Measurements from ENCODE around the gene ICE1.
"Not testable (repeated sequence)": the region's sequence is repeated elsewhere in the genome, so short reads cannot be mapped to it uniquely, and the experiment has no call there.

ICE1 gene

DNA sequence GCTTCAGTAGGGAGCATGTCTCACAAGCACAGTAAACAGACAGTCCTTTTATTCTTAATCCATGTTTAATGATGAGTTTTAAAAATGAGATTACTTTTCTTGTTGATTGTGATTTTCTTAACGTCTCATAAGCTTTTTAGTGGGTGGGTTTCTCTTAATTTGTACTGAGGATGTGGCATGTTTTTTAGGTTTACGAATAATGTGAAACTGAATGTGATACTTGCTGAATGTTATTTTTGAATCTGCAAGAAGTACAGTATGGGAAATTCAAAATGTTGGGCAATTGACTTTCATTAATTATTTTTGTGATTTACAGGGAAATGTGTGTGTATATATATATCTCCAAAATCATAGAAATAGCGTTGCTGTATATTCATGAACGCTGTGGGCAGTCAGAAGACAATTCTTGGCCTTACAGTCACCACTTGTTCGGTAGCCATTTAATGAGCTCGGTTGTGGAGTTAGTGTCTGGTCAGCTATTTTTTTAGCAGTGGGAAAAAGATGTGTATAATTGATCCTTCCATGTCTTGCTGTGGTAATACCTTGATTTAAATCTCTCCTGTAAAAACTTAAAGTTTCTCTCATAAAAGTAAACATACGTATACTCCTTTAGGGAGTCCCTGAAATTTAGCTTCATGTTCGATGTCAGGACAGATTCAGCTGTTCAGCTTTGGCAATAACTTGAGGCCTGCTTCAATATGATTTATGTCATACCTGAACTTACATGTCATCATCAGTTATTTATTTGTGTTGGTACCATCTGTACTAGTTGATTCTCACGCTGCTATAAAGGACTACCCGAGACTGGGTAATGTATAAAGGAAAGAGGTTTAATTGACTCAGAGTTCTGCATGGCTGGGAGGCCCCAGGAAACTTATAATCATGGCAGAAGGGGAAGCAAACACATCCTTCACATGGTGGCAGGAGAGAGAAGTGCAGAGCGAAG lies 15.0 kb downstream of the ICE1 start:
- DNase-seq (ENCODE audit: low spot score), result no peak

DNA sequence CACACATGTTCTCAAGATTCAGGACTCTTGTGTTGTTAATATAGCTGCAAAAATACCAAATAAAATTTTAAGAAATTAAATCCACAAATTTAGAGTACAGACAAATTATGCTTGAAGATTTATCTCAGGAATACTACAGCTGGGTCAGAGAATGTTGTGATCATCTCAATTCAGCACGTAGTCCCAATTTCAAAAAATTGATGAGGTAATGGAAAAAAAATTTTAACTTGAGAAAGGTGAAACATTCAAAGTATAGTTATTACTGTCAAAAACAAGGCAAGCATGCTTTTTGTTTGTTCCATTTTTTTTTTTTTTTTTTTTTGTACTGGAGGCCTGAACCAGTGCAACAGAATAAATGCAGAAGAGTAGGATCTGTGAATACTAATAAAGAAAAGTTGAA lies 29.4 kb downstream of the ICE1 start:
- DNase-seq (ENCODE audit: low spot score), result no peak

DNA sequence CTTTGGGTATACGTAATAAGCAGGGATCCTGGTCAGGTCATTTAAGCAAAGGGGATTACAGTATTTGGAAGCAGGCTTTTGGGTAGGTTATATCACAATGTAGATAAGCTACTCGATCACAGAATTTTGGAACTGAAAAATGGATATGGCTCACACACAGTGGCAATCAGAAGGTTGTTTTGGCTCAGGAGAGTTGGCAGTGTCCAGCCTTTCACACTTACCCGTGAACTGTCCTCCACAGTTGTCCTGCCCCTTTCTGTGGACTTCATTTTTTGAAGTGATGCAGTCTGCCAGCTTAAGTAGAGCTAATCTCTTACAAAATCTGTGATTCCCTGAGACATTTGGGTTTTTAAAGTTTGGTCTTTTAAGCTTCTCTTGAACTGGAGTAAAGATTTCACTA lies 30.7 kb downstream of the ICE1 start:
- no peak for DNase-seq (ENCODE audit: low spot score)

DNA sequence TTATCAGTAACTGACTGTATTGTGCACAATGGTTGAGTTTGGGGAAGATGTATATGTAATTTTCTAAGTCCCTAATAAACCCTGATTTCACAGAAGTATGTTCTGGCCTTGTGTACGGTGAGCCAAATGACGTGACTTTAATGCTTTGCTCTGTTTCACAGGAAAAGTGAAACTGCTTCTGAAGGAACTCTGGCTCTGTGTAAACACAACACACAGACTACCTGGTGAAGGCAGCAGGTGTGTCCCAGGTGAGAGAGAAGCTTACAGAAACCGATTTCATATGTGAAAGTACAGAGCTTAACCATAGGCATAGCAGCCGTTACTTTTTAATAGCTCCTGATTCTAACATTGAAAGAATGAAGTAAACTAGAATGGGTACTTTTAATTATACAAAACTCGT lies 31.9 kb downstream of the ICE1 start:
- peak; percentile 3 for DNase-seq (ENCODE audit: low spot score)

DNA sequence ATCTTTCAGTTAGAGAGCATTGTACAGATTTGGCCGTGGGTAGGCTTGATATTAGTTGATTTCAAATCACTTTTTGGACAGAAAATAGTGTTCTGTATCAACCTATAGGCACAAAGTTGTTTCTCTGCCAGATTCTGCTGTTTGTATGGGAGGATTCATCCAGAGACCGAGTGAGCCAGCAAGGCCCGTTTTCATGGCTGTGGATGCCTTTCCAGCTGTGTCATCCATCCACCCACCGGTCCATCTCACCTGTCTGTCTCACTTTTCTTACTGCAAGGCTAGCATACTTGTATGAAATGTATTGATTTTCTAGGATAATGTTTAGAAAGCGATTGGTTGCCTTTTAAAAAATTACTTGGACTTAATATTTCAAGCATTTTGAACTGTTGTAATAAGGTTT lies 34.4 kb downstream of the ICE1 start:
- DNase-seq (ENCODE audit: low spot score), result peak; percentile 12

DNA sequence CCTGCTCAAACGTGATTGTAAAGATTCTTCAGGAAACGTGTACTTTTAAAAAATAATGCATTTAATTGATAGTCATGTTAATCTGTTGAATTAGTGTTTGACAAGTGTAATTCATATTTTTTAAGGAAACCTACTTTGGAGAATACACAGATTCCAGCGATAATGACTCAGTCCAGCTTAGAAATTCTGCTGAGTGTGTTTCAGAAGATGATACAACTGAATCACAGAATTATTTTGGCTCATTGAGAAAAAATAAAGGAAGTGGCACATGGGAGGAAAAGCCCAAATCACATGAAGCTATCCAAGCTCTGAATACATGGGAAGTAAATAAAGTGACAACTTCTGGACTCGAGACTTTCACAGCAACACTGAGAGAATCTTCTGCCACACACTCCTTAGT lies 37.8 kb downstream of the ICE1 start:
- DNase-seq (ENCODE audit: low spot score), result no peak

DNA sequence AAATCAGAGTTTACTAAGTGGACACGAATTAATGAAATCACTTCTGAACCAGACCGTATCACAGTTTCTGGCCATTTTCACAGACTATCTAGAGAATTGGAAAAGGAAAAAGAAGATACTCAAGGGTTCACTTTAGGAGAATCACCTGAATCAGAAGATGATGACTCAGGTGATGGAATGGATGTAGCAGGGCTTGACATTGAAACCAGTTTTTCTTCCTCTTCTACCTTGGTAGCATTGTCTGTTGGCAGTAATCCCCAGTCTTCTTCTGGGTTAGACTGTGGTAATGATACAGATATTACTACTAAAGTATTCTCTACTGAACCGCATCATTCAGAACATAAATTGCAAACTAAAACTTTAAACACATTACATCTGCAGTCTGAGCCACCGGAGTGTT lies 38.5 kb downstream of the ICE1 start:
- DNase-seq (ENCODE audit: low spot score), result no peak

DNA sequence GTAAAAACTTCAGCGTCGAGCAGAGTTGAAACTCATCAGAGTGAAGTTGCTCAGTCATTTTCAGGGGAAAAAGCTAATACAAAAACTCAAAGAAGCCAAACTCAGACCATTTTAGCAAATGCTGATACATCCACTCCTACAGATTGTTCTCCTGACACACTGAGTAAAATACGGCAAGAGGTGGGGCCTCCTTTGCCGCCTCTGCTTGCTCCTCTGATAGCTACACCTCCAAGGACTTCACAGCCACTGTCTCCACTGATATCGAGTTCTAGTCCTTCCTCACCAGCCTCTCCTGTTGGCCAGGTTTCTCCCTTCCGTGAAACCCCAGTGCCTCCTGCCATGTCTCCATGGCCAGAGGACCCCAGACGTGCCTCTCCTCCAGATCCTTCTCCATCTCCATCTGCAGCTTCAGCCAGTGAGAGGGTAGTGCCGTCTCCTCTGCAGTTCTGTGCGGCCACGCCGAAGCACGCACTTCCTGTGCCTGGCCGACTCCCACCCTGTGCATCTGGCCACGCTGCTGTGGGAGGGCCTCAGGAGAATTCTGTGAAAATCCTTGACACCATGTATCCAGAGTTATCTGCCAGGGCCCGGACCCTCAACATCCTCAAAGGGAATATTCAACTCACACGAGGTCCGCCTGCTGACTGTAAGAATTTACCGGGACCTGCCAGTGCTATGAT lies 41.7 kb downstream of the ICE1 start:
- no peak for DNase-seq (ENCODE audit: low spot score)

DNA sequence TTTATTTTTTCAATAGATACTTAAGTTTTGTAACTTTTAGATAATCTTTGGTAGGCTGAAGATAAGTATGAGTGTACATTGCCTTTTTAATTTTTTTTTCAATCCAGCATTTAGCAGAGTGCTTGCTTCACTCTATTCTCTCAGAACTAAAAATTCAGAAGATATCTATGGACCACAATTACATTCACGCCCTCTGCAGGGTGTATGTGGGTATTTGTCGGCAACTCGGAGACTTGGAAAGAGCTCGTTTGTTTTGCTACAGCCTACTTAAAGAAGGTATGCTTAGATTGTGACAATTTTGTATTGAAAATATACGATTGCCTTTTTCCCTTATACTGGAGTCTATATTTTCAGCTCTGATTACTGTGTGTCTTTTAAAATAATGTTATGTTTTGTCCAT lies 43.8 kb downstream of the ICE1 start:
- no peak for DNase-seq (ENCODE audit: low spot score)

DNA sequence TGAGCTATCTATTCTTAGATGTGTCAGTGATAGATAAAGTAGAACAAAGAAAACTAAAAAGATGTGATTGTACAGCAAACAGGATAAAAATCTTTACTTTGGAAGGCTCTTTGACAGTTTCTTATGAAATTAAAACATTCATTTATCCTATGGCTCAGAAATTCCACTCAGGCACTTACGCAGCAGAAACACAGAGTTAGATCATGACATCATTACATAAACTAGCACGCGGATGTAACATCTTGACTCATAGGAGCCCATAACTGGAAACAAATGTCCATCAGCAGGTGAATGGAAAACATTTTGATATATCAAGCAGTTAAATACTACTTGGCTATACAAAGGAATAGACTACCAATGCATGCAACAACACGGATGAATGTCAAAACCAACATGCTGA lies 45.3 kb downstream of the ICE1 start:
- no peak for DNase-seq (ENCODE audit: low spot score)

DNA sequence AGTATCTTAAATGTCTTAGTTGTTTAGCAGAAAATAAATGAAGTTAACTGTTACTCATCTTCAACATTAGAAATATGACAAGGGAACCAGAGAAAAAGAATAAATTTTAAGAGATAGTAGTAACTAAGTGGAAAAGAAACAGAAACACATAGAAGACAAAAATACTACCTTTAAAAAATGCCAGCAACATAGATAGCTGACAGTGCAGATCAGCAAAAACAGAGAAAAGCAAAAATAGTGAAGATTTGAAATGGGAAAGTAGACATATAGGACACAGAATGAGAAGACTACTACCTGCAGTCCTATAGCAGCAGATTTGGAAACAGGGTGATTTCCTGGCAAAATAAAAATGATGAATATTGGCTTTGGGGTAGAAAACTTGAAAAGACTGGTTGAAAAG lies 48.5 kb downstream of the ICE1 start:
- DNase-seq (ENCODE audit: low spot score), result no peak

DNA sequence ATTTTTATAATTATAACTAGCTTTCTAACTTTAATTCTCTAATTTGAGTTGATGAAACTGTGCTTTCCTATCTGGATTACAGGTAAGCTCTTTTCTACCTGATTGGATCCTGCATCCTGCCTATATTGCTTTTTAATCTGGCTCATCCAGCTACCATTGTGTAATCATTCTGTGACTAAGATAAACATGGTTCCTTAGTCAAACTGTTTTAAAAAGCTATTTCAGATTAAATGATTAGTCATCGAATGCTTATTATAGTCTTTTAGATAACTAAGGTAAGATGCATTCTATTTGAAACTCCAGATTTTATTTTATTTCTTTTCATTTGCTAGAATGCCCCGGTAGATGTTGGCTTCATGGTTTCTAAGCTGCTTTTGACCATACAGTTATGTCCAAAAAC lies 50.7 kb downstream of the ICE1 start:
- no peak for DNase-seq (ENCODE audit: low spot score)

DNA sequence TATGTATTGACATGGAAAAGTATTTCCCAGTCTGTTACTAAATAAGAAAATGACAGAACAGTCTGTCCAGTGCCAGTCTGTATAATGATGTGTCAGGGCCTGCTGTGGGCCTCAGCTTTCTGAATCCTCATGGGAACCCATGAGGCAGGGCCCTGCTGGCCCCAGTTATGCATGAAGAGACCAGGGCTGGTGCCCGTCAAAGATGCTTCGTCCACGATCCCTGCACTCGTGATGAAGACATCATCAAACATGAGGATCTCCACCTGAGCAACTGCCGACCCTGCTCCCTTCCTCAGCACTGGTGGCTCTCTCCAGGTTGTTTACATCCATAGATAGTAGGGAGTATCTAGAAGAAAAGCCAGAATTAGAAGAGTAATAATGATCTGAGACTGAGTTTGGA lies 52.5 kb downstream of the ICE1 start:
- no peak for DNase-seq (ENCODE audit: low spot score)

DNA sequence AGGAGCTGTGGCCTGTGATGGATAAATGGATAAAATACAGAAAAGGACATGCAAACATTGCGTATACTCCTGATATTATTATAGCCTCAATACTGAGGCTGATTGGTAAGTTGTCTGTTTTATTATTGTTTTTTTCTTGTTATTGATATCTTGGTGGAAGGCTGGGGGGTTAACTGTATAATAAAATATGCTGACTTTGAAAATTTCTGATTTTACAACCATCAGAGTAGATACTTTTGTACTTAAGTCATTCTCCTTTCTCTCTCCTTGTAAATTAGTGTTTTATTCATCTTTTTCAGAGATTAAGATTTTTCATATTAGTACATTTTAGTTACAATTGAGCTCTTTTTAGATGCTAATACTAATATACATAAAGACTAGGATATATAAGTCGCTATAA lies 53.5 kb downstream of the ICE1 start:
- no peak for DNase-seq (ENCODE audit: low spot score)

DNA sequence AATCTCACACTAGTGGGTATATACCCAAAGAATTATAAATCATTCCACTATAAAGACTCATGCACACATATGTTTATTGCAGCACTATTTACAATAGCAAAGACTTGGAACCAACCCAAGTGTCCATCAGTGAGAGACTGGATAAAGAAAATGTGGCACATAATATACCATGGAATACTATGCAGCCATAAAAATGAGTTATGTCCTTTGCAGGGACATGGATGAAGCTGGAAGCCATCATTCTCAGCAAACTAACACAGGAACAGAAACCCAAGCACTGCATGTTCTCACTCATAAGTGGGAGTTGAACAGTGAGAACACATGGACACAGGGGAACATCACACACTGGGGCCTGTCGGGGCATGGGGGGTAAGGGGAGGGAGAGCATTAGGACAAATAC lies 57.1 kb downstream of the ICE1 start:
- not testable (repeated sequence) for DNase-seq (ENCODE audit: low spot score)

DNA sequence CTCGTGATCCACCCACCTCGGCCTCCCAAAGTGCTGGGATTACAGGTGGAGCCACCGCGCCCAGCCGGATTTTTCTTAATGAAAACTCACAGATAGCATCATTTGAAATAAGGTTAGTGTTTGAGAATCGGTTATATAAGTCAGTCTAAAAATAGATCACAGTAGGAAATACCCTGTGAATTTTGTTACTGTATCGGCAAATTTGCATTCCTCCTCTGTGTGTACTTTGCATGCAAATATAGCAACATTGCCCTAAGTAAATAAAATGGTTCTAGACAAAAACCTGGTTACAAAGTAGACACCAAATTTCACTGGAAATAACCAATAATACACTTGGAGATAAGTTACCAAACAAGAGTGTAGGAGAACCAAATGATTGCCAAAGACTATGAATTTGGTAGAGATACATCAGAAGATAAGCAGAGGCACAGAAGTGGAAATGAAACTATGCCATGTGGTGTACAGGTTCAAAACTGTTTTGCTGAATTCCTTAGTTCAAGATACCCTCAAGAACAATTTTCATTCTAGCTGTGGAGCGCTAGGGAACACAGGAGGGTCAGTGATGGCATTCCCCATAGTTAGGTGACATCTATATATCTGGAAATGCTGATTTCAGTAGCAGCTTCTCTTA lies 58.1 kb downstream of the ICE1 start:
- DNase-seq (ENCODE audit: low spot score), result no peak

DNA sequence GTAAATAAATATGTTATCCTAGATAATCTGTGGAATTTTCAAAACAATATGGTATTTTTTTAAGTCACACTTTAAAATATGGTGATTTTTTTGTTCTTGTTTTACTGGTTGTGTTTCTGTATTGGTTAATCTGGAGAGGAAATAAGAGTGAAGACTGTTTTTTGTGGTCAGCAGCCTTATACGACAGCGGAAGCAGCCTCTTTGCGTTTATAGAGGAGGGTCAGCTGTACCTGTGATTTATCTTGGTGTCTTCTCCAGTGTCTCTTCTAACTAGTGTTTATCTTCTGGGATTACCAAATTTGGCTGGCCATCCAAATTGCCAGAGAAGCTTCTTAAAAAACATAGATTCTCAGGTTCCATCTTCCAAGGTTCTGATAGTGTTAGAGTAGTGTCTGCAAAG lies 58.7 kb downstream of the ICE1 start:
- no peak for DNase-seq (ENCODE audit: low spot score)

DNA sequence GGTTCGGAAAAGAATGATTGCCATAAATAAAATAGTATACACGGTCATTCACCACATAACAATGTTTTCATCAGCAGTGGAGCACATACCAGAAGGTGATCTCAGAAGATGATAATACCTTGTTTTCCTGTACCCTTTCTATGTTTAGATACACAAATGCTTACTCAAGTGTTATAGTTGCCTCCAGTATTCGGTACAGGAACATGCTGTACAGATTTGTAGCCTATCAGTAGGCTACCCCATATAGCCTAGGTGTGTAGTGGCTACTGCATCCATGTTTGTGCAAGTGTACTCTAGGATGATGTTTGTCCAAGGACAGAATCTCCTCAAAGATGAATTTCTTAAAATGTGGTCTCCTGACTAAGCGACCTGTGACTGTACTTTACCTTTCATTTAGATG lies 59.2 kb downstream of the ICE1 start:
- DNase-seq (ENCODE audit: low spot score), result no peak

DNA sequence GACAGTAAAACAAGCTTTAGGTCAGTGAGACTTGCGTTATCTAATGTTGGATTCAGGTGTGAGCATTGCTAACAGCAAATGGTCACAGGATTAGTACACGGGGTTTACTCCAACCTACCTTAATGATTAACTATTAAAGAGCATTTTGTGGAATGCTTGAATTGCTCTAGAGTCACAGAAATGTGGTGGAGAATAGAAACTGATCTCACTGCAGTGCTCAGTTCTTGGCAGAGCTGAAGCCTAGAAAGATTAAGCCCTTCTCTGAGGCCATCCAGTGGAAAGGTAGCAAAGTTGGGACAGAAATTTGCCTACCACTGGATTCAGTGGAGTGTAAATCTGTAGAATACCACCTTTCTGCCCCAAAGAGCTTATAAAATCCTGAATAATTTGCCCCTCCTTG lies 60.9 kb downstream of the ICE1 start:
- peak; percentile 81 for DNase-seq (ENCODE audit: low spot score)

DNA sequence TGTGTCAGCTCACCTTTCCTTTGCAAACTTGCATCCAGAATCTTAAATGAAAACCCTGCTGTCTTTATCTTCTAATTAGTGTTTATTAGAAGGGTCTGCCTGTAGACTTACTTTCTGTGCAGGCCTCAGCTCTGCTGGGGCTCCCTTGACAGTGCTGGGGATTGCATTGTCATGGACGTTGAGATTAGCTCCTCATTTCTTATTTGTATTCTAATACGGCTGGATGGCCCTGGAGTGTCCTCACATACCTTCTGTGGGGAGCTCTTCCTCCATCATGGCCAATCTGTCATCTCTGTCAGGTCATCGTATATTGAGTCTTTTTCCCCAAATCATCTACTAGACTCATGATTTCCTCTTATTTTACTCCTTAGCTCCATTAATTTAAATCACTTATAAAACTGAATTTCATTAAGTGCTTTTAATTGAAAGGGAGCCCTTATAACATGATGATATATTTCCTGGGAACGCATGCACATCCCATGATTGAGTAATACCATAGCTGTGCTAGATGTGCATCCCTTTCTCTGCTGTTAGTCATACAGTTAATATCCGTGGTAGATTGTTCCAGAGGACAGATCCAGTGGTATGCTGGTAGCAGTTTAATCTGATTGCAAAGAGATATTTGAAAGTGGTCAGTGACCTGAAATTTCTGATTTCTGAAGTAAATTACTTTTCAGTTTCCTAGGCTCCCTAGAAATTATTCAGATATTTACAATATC lies 61.6 kb downstream of the ICE1 start:
- DNase-seq (ENCODE audit: low spot score), result peak; percentile 70

DNA sequence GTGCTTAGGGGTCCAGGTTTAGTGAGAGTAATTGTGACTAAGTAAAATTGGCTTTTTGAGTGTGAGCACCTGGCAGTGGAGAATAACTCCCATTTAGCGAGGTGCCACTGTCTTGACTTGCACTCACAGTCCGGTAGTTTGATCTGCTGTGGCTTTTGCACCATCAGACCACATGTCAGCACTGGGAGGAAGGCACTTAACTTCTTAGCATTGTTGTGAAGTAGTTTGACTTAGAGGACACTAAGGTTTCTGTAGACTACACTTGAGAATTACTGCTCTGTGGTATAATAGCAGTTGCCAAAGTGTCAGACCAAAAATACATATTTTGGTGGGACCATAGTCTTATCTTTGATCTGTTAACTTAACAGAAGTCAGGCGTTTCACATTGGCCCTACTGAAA lies 63.6 kb downstream of the ICE1 start:
- DNase-seq (ENCODE audit: low spot score), result no peak

DNA sequence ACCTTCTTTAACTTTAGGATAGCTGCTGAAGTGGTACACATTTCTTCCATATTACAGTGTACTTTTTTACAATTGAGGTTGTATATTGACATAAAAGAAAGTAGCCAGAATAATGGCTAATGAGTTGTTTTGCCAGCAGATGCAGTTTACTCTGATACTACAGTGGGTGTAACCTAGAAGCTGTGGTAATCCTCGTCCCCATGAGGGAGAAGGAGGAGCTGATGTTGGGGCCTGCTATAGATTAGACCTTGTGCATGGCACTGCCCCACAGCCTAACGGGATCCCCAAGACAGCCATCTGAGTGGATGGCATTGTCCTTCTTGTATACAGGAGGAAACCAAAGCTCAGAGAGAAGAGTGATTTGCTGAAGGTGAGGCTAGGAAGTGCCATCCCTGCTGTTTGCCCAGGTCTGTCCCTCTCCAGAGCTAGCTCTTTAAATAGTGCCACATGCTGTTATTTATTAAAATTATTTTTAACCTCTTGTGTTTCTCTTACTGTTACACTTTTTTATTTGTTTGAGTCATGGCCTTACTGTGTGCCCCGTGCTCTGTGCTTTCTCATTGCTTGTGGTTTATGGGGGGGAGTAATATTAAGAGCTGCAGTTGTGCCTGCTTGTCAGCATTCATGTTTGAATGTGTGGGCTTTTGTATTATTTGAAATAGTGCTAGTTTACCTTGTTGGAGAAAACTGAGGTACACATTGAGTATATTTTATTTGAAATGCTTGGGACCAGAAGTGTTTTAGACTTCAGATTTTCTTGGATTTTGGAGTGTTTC lies 65.3 kb downstream of the ICE1 start:
- no peak for DNase-seq (ENCODE audit: low spot score)
